H9 (cell line): Measurements from ENCODE around the gene MRPS18B. TPM values are rescaled to one million over a fixed set of nuclear protein-coding genes. Genes with fewer than 3 reads are reported as not detected.

ENCODE experiments used
- DNase-seq: peaks from one replicate; pipeline ENCODE4 v3.0.0-alpha.2; 2017
- H2AFZ ChIP-seq: one replicate; pipeline ENCODE4 v1.6.1; 2013; ENCODE audit warnings: mild to moderate bottlenecking, low read length, control low read depth, moderate library complexity
- H2AK5ac ChIP-seq: 2 replicates; pipeline ENCODE4 v1.6.1; 2013; ENCODE audit warnings: low read length, control low read depth, mixed read lengths; ENCODE audit not compliant: insufficient read length
- H2BK120ac ChIP-seq: one replicate; pipeline ENCODE4 v1.6.1; 2013; ENCODE audit warnings: low read depth, mild to moderate bottlenecking, low read length, control low read depth, inconsistent platforms; ENCODE audit not compliant: poor library complexity, severe bottlenecking
- H2BK12ac ChIP-seq: 2 replicates; pipeline ENCODE4 v1.6.1; 2013; ENCODE audit warnings: low read length, control low read depth, mixed read lengths, low read depth; ENCODE audit not compliant: insufficient read length
- H2BK15ac ChIP-seq: 2 replicates; pipeline ENCODE4 v1.6.1; 2013; ENCODE audit warnings: low read depth, low read length, control low read depth
- H2BK20ac ChIP-seq: one replicate; pipeline ENCODE4 v1.6.1; 2013; ENCODE audit warnings: low read depth, mild to moderate bottlenecking, low read length, control low read depth, inconsistent platforms; ENCODE audit not compliant: poor library complexity, severe bottlenecking
- H2BK5ac ChIP-seq: 2 replicates; pipeline ENCODE4 v1.6.1; 2013; ENCODE audit warnings: low read length, control low read depth, mixed read lengths; ENCODE audit not compliant: insufficient read length
- H3K14ac ChIP-seq: 2 replicates; pipeline ENCODE4 v1.6.1; 2013; ENCODE audit warnings: low read length, control low read depth; ENCODE audit not compliant: insufficient read depth
- H3K18ac ChIP-seq: 2 replicates; pipeline ENCODE4 v1.6.1; 2013; ENCODE audit warnings: low read depth, mild to moderate bottlenecking, mixed read lengths, low read length, control low read depth; ENCODE audit not compliant: insufficient read length
- H3K23ac ChIP-seq: 2 replicates; pipeline ENCODE4 v1.6.1; 2013; ENCODE audit warnings: low read length, control low read depth, mixed read lengths, low read depth; ENCODE audit not compliant: insufficient read length
- H3K23me2 ChIP-seq: 2 replicates; pipeline ENCODE4 v1.6.1; 2013; ENCODE audit warnings: low read depth, mild to moderate bottlenecking, mixed read lengths, low read length, control low read depth; ENCODE audit not compliant: insufficient read length, poor library complexity, severe bottlenecking
- H3K27ac ChIP-seq: 2 replicates; pipeline ENCODE4 v1.5.1; 2013; ENCODE audit warnings: low read length, control low read depth, mixed read lengths, low read depth; ENCODE audit not compliant: insufficient read length
- H3K27me3 ChIP-seq: 2 replicates; pipeline ENCODE4 v1.6.1; 2013; ENCODE audit warnings: low read length, control low read depth, inconsistent platforms; ENCODE audit not compliant: insufficient read depth
- H3K4ac ChIP-seq: 2 replicates; pipeline ENCODE4 v1.6.1; 2013; ENCODE audit warnings: low read depth, mild to moderate bottlenecking, control low read depth, inconsistent platforms, low read length, moderate library complexity
- H3K4me1 ChIP-seq: 2 replicates; pipeline ENCODE4 v1.6.1; 2013; ENCODE audit warnings: low read length, control low read depth, inconsistent platforms; ENCODE audit not compliant: insufficient read depth
- H3K4me2 ChIP-seq: 2 replicates; pipeline ENCODE4 v1.6.1; 2013; ENCODE audit warnings: low read length, control low read depth, mixed read lengths; ENCODE audit not compliant: insufficient read length, insufficient read depth
- H3K56ac ChIP-seq: 2 replicates; pipeline ENCODE4 v1.6.1; 2013; ENCODE audit warnings: low read depth, mild to moderate bottlenecking, mixed read lengths, low read length, control low read depth; ENCODE audit not compliant: insufficient read length
- H3K79me1 ChIP-seq: 2 replicates; pipeline ENCODE4 v1.6.1; 2013; ENCODE audit warnings: low read depth, mild to moderate bottlenecking, moderate library complexity, low read length, control low read depth, inconsistent platforms; ENCODE audit not compliant: insufficient read depth, poor library complexity, severe bottlenecking
- H3K79me2 ChIP-seq: 2 replicates; pipeline ENCODE4 v1.6.1; 2013; ENCODE audit warnings: low read length, control low read depth, inconsistent platforms; ENCODE audit not compliant: insufficient read depth
- H3K9ac ChIP-seq: 2 replicates; pipeline ENCODE4 v1.6.1; 2013; ENCODE audit warnings: low read length, control low read depth, mixed read lengths; ENCODE audit not compliant: insufficient read length; ENCODE audit errors: extremely low read depth
- H3K9me3 ChIP-seq: one replicate; pipeline ENCODE4 v1.6.1; 2013; ENCODE audit warnings: low read depth, low read length, inconsistent platforms; ENCODE audit not compliant: control insufficient read depth
- H3T11ph ChIP-seq: one replicate; pipeline ENCODE4 v1.6.1; 2013; ENCODE audit warnings: mild to moderate bottlenecking, low read length, control low read depth, inconsistent platforms
- H4K20me1 ChIP-seq: one replicate; pipeline ENCODE4 v1.6.1; 2013; ENCODE audit not compliant: control insufficient read depth, insufficient read length, insufficient read depth
- H4K5ac ChIP-seq: 2 replicates; pipeline ENCODE4 v1.6.1; 2013; ENCODE audit warnings: low read depth, mild to moderate bottlenecking, mixed read lengths, low read length, control low read depth; ENCODE audit not compliant: insufficient read length
- H4K8ac ChIP-seq: replicated peaks from 2 replicates; pipeline ENCODE4 v1.6.1; 2013; ENCODE audit warnings: low read length, control low read depth, mixed read lengths, low read depth; ENCODE audit not compliant: insufficient read length
- H4K91ac ChIP-seq: 2 replicates; pipeline ENCODE4 v1.6.1; 2013; ENCODE audit warnings: low read depth, mild to moderate bottlenecking, moderate library complexity, mixed read lengths, low read length, control low read depth; ENCODE audit not compliant: insufficient read length
- H3K27ac Mint-ChIP-seq, 3 experiments: 2 replicates in 2 of 3; 3 replicates in 1 of 3; pipeline ENCODE4 v1.8.0; 2020 to 2021; ENCODE audit warnings: mixed read lengths in 3 of 3, mild to moderate bottlenecking in 1 of 3, moderate library complexity in 1 of 3
- H3K27me3 Mint-ChIP-seq: 2 replicates; pipeline ENCODE4 v1.8.0; 2021; ENCODE audit warnings: low read depth, mild to moderate bottlenecking, moderate library complexity, mixed read lengths
- H3K36me3 Mint-ChIP-seq, 3 experiments: 2 replicates in 2 of 3; 3 replicates in 1 of 3; pipeline ENCODE4 v1.8.0; 2020 to 2021; ENCODE audit warnings: low read depth in 3 of 3, mixed read lengths in 3 of 3; ENCODE audit not compliant: insufficient read depth in 1 of 3
- H3K4me1 Mint-ChIP-seq, 2 experiments: 2 replicates each; pipeline ENCODE4 v1.8.0; 2020; ENCODE audit warnings: mixed read lengths in 2 of 2
- H3K4me3 Mint-ChIP-seq, 2 experiments: 2 replicates in 1 of 2; 3 replicates in 1 of 2; pipeline ENCODE4 v1.8.0; 2020 to 2021; ENCODE audit warnings: mild to moderate bottlenecking in 2 of 2, mixed read lengths in 2 of 2, moderate library complexity in 1 of 2
- H3K9me3 Mint-ChIP-seq, 2 experiments: 2 replicates in 1 of 2; 3 replicates in 1 of 2; pipeline ENCODE4 v1.8.0; 2020; ENCODE audit warnings: mild to moderate bottlenecking in 2 of 2, mixed read lengths in 2 of 2, moderate library complexity in 1 of 2
- CTCF ChIP-seq: fragments of 200-600 bp; sonication (generic); conservative IDR thresholded peaks from 3 replicates; pipeline ENCODE4 v1.8.0; 2021; ENCODE audit warnings: antibody characterized with exemption, mild to moderate bottlenecking
- WGBS: extraction: QIAGEN DNeasy Blood & Tissue Kit; methylation state at CpG from one replicate; pipeline ENCODE4 v1.1.7; 2013; ENCODE audit warnings: missing lambda C conversion rate, low lambda C conversion rate, mixed read lengths; ENCODE audit not compliant: insufficient read length; ENCODE audit errors: extremely low coverage; 5-methylcytosine and 5-hydroxymethylcytosine counted together
- total RNA-seq: library from RNA; stranded (reverse); gene quantifications from 2 replicates; pipeline ENCODE4 v1.2.1, GENCODE V29; 2021

The MRPS18B gene
- total RNA-seq, 1 experiment from 2014 or later = 54.0 TPM

- Histone ChIP-seq H3K56ac (no peak overlapping the region), H2BK120ac (no peak overlapping the region), H3K18ac (no peak overlapping the region), H3K9ac (no peak overlapping the region), H3K79me2 (no peaks in the 10 kb centered on the region), H3K23ac (no peak overlapping the region), H3K23me2 (no peaks in the 10 kb centered on the region), H4K20me1 (no peaks in the 10 kb centered on the region), H2AFZ (no peak overlapping the region), H3K27me3 (no peaks in the 10 kb centered on the region), H3K9me3 (no peaks in the 10 kb centered on the region), H3T11ph (no peak overlapping the region), H2BK12ac (no peak overlapping the region), H2BK15ac (no peak overlapping the region), H2BK20ac (no peak overlapping the region), H3K27ac (no peak overlapping the region), H4K5ac (no peak overlapping the region), H3K4me1 (no peaks in the 10 kb centered on the region), H3K4ac (no peak overlapping the region), H3K14ac (no peak overlapping the region), H4K8ac (no peak overlapping the region), H4K91ac (no peak overlapping the region), H2AK5ac (no peak overlapping the region), H3K79me1 (no peaks in the 10 kb centered on the region), H2BK5ac (no peak overlapping the region), H3K4me2 (no peak overlapping the region)
- 0 out of 7 replicates have a peak overlapping the region, but pooled peaks of 1 of the 3 experiments have one; percentile 14 for H3K27ac Mint-ChIP-seq
- TF ChIP-seq CTCF = no peak
- H3K36me3 Mint-ChIP-seq = peaks cover 29 to 66% (median 52%) of the 10 kb centered on the region in 3 experiments; a peak in 6 of 7 replicates
- no peaks in the 10 kb centered on the region for H3K27me3 Mint-ChIP-seq
- WGBS = no CpG with 5 or more reads among the region's 3 CpGs
- no peaks in the 10 kb centered on the region for H3K4me1 Mint-ChIP-seq
- no peak overlapping the region for H3K4me3 Mint-ChIP-seq
- no peak for DNase-seq
- no peaks in the 10 kb centered on the region; a peak in 1 of 5 replicates for H3K9me3 Mint-ChIP-seq
These were observed 18.2 kb downstream of the MRPS18B start for GRCh38 chr6:30635834-30636233.
